CD4-positive, alpha-beta T cell treated with Interferon gamma for 1 hour (primary cell): ENCODE data around the gene LLPH.
"Not testable (repeated sequence)": the region's sequence is repeated elsewhere in the genome, so short reads cannot be mapped to it uniquely, and the experiment has no call there.

Experiments
- DNase-seq: peaks from one replicate; pipeline ENCODE4 v3.0.0-alpha.2; 2020

Gene LLPH

GRCh38 chr12:66130267-66131066 is at the start of gene LLPH:
TSS of gene LLPH (minus strand) at chr12:66130750. CDS start at chr12:66129106, 1,644 bp downstream.
- DNase-seq: peak; percentile 88

- DNase-seq: no peak
Measured at GRCh38 chr12:66176105-66176900, 45.8 kb upstream of the LLPH start.

- not testable (repeated sequence) for DNase-seq
Measured at GRCh38 chr12:66174391-66175325, 44.1 kb upstream of the LLPH start.

- DNase-seq: no peak
Measured at GRCh38 chr12:66170606-66171005, 40.1 kb upstream of the LLPH start.

- peak; percentile 85 for DNase-seq
Measured at GRCh38 chr12:66169221-66170170, 38.9 kb upstream of the LLPH start, which contains the start of gene TMBIM4. TSS of gene TMBIM4 (minus strand) at chr12:66169996. CDS start at chr12:66169951, 45 bp downstream.

- DNase-seq: no peak
Measured at GRCh38 chr12:66168410-66168809, 37.9 kb upstream of the LLPH start.

- DNase-seq: no peak
Measured at GRCh38 chr12:66166561-66166960, 36.0 kb upstream of the LLPH start.

- no peak for DNase-seq
Measured at GRCh38 chr12:66165141-66165540, 34.6 kb upstream of the LLPH start.

- no peak for DNase-seq
Measured at GRCh38 chr12:66164349-66164821, 33.8 kb upstream of the LLPH start.

GRCh38 chr12:66163289-66163688 is 32.7 kb upstream of the LLPH start:
- no peak for DNase-seq

GRCh38 chr12:66162701-66163100 is 32.2 kb upstream of the LLPH start:
- no peak for DNase-seq

- DNase-seq: no peak
Measured at GRCh38 chr12:66160704-66161103, 30.2 kb upstream of the LLPH start.

GRCh38 chr12:66159123-66159522 is 28.6 kb upstream of the LLPH start:
- DNase-seq: no peak

GRCh38 chr12:66156654-66157053 is 26.1 kb upstream of the LLPH start:
- no peak for DNase-seq

GRCh38 chr12:66154776-66155175 is 24.2 kb upstream of the LLPH start:
- DNase-seq: no peak

GRCh38 chr12:66152732-66153131 is 22.2 kb upstream of the LLPH start:
- DNase-seq: no peak

- peak; percentile 50 for DNase-seq
Measured at GRCh38 chr12:66149702-66150398, 19.3 kb upstream of the LLPH start.

GRCh38 chr12:66144791-66145754 is 14.5 kb upstream of the LLPH start:
- DNase-seq: no peak

- DNase-seq: no peak
Measured at GRCh38 chr12:66143868-66144267, 13.3 kb upstream of the LLPH start.

- DNase-seq: no peak
Measured at GRCh38 chr12:66142826-66143225, 12.3 kb upstream of the LLPH start.
